ENCODE data around the gene NMNAT1. TPM values are rescaled to one million over a fixed set of nuclear protein-coding genes. Genes with fewer than 3 reads are reported as not detected.

Gene NMNAT1
- total RNA-seq = 1 to 10 TPM; 7.7 to 9.6 TPM

- peak; percentile 97 for ATAC-seq
- ChIA-PET CTCF (interaction anchor here (0.8 to 8.3 kb wide), 9 partner anchors 14 to 265 kb away, joined by 3 to 68 read pairs (median 4); no protein-coding TSS in a partner anchor), POLR2A (interaction anchor here (0.6 to 1.4 kb wide), 17 partner anchors 9 to 487 kb away, joined by 3 to 8 read pairs (median 3); partner anchors contain the start of genes CENPS, TMEM201 and UBE4B)
- Mint-ChIP-seq H3K4me1 (ENCODE audit: low read depth) (peaks cover 20% of the 10 kb centered on the region), H3K9me3 (no peaks in the 10 kb centered on the region), H3K27ac (peak within 1 kb of the TSS; percentile 92), H3K27me3 (no peaks in the 10 kb centered on the region), H3K4me3 (peak within 1 kb of the TSS; percentile 98), H3K36me3 (ENCODE audit: low read depth) (peaks cover 12% of the 10 kb centered on the region)
- intact Hi-C loops (cut with micrococcal nuclease) = loop anchor here (2.0 to 10.0 kb wide), 2 partner anchors 68 to 92 kb away; partner anchors contain the start of gene UBE4B
- TF ChIP-seq CTCF (IDR thresholded peaks at IDR 0.05) = no peak
- DNase-seq = peak; percentile 95
Measured at GRCh38 chr1:9942939-9943788, at the start of gene NMNAT1, which contains the start of gene LZIC. Gene NMNAT1 (plus strand): TSS chr1:9943475. CDS start chr1:9972074, 28,599 bp downstream. Gene LZIC (minus strand): TSS chr1:9943391. CDS start chr1:9936619, 6,772 bp downstream.

- CTCF ChIA-PET = interaction anchor here (1.1 to 2.3 kb wide), 3 partner anchors 11 to 55 kb away, joined by 3 to 6 read pairs (median 3); no protein-coding TSS in a partner anchor
- ATAC-seq = no peak
- no peak overlapping the region for H3K4me3 Mint-ChIP-seq
- TF ChIP-seq CTCF (IDR thresholded peaks at IDR 0.05) = no peak
- POLR2A ChIA-PET = no interaction called here
- H3K27ac Mint-ChIP-seq = no peak overlapping the region
- H3K9me3 Mint-ChIP-seq = no peaks in the 10 kb centered on the region
- peaks cover 14% of the 10 kb centered on the region for H3K4me1 Mint-ChIP-seq (ENCODE audit: low read depth)
- DNase-seq = no peak
- H3K27me3 Mint-ChIP-seq = no peaks in the 10 kb centered on the region
- no peaks in the 10 kb centered on the region for H3K36me3 Mint-ChIP-seq (ENCODE audit: low read depth)
- intact Hi-C loops (cut with micrococcal nuclease) = no loop called here
Measured at GRCh38 chr1:9894115-9894514, 49.2 kb upstream of the NMNAT1 start.

GRCh38 chr1:9900142-9901043 is 42.9 kb upstream of the NMNAT1 start:
- H3K4me1 Mint-ChIP-seq (ENCODE audit: low read depth) = peaks cover 30% of the 10 kb centered on the region
- no peaks in the 10 kb centered on the region for H3K9me3 Mint-ChIP-seq
- TF ChIP-seq CTCF (IDR thresholded peaks at IDR 0.05) = no peak
- CTCF ChIA-PET = interaction anchor here (1.4 kb wide), 1 partner anchor 32 kb away, joined by 3 read pairs; no protein-coding TSS in a partner anchor
- H3K4me3 Mint-ChIP-seq = no peak overlapping the region
- no peaks in the 10 kb centered on the region for H3K36me3 Mint-ChIP-seq (ENCODE audit: low read depth)
- ATAC-seq = no peak
- DNase-seq = no peak
- no peak overlapping the region for H3K27ac Mint-ChIP-seq
- intact Hi-C loops (cut with micrococcal nuclease) = no loop called here
- POLR2A ChIA-PET = interaction anchor here (1.0 kb wide), 1 partner anchor 18 kb away, joined by 3 read pairs; no protein-coding TSS in a partner anchor
- no peaks in the 10 kb centered on the region for H3K27me3 Mint-ChIP-seq

- H3K27me3 Mint-ChIP-seq = no peaks in the 10 kb centered on the region
- no peak overlapping the region for H3K27ac Mint-ChIP-seq
- H3K4me3 Mint-ChIP-seq = no peak overlapping the region
- ChIA-PET POLR2A (interaction anchor here (1.0 kb wide), 1 partner anchor 19 kb away, joined by 3 read pairs; no protein-coding TSS in a partner anchor), CTCF (interaction anchor here (1.4 to 1.8 kb wide), 3 partner anchors 27 to 41 kb away, joined by 3 to 4 read pairs (median 4); partner anchors contain the start of genes LZIC and NMNAT1)
- H3K4me1 Mint-ChIP-seq (ENCODE audit: low read depth) = peaks cover 30% of the 10 kb centered on the region
- no peak for TF ChIP-seq CTCF (IDR thresholded peaks at IDR 0.05)
- no peaks in the 10 kb centered on the region for H3K9me3 Mint-ChIP-seq
- H3K36me3 Mint-ChIP-seq (ENCODE audit: low read depth) = no peaks in the 10 kb centered on the region
- intact Hi-C loops (cut with micrococcal nuclease) = no loop called here
- ATAC-seq (no peak), DNase-seq (no peak)
Measured at GRCh38 chr1:9901148-9902059, 41.9 kb upstream of the NMNAT1 start.
